ENCODE measurements around the gene NKD2.

GRCh38 chr5:1047332-1047965, 38.8 kb downstream of the NKD2 start:
- TF ChIP-seq CTCF (optimal IDR thresholded peaks at IDR 0.05 in 1 of 3, IDR thresholded peaks at IDR 0.05 in 1 of 3, conservative IDR thresholded peaks at IDR 0.05 in 1 of 3; ENCODE audit: extremely low read depth in 1 of 3, insufficient read depth in 2 of 3, low read length in 3 of 3) (no peak), EZH2 (IDR thresholded peaks at IDR 0.05; ENCODE audit: low read length) (no peak)
